ENCODE data around the gene TDRD6. TPM values are rescaled to one million over a fixed set of nuclear protein-coding genes. Genes with fewer than 3 reads are reported as not detected.

TDRD6 gene
- total RNA-seq, 2 experiments from 2014 or later: 3.5 to 4.5 TPM

DNA sequence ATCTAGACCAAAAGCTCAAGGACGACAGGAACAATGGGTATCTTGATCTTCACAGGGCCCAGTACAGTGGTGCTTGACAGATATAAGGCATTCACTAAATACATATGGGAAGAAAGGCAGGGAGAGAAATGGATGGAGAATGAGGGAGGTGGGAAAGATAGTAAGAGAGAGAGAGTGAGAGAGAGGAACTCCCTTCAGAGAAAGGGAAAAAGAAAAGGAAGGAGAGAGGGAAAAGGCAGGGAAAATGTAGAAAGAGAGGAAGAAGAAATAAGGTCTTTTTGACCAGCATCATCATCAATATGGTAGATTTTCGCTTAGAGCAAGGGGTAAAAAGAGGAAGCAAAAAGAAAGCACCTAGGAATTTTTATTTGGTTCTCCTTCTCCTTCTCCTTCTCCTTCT lies 58.3 kb downstream of the TDRD6 start:
- no TSS peak for BruUV-seq (replicated peaks)
- no peak for DNase-seq (ENCODE audit: low spot score)
- intact Hi-C loops (cut with micrococcal nuclease; ENCODE audit: unreplicated experiment): no loop called here
- Histone ChIP-seq H3K79me2 (ENCODE audit: insufficient read depth, low read depth, low read length) (no peaks in the 10 kb centered on the region), H3K9me3 (ENCODE audit: low read length) (no peaks in the 10 kb centered on the region), H2AFZ (ENCODE audit: low read length) (no peak overlapping the region), H3K36me3 (ENCODE audit: insufficient read depth, low read length) (no peaks in the 10 kb centered on the region), H3K4me2 (ENCODE audit: low read length) (no peak overlapping the region), H3K4me3 (ENCODE audit: low read depth, low read length, poor library complexity, severe bottlenecking) (no peak overlapping the region), H3K9me2 (ENCODE audit: insufficient read depth, low read length) (no peaks in the 10 kb centered on the region), H3K27ac (ENCODE audit: low read depth, low read length, poor library complexity, severe bottlenecking) (no peak overlapping the region), H3K4me1 (ENCODE audit: insufficient read depth, low read length, poor library complexity, severe bottlenecking) (no peaks in the 10 kb centered on the region), H4K20me1 (ENCODE audit: insufficient read depth, low read length) (no peaks in the 10 kb centered on the region)
- TF ChIP-seq EZH2phosphoT487 (IDR thresholded peaks at IDR 0.05; ENCODE audit: borderline replicate concordance, low read depth, low read length): no peak
- TF ChIP-seq, protein P1, sequence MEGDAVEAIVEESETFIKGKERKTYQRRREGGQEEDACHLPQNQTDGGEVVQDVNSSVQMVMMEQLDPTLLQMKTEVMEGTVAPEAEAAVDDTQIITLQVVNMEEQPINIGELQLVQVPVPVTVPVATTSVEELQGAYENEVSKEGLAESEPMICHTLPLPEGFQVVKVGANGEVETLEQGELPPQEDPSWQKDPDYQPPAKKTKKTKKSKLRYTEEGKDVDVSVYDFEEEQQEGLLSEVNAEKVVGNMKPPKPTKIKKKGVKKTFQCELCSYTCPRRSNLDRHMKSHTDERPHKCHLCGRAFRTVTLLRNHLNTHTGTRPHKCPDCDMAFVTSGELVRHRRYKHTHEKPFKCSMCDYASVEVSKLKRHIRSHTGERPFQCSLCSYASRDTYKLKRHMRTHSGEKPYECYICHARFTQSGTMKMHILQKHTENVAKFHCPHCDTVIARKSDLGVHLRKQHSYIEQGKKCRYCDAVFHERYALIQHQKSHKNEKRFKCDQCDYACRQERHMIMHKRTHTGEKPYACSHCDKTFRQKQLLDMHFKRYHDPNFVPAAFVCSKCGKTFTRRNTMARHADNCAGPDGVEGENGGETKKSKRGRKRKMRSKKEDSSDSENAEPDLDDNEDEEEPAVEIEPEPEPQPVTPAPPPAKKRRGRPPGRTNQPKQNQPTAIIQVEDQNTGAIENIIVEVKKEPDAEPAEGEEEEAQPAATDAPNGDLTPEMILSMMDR (conservative IDR thresholded peaks at IDR 0.05; ENCODE audit: low read length): no peak
- ChIA-PET POLR2A (interaction anchor here (0.6 to 0.7 kb wide), 2 partner anchors 124 to 565 kb away, joined by 3 to 6 read pairs; no protein-coding TSS in a partner anchor), CTCF (ENCODE audit: unreplicated experiment) (no interaction called here)

DNA sequence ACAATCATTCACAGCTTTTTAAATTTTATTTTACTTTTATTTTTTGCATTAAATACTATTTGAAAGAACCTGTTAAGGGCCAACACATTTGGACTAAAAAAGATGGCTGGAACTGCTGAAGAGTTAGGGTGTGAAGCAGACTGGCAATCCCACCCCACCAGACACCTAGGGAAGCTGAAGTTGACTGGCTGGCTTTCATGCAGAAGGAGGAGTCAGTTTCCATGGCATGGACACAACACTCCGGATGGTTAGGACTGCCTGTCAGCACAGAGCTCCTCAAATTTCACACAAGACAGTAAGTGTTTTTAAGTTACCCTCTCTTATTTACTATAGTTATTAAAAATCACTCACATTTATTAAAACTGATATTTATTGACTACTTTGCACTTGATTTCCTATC lies 59.0 kb downstream of the TDRD6 start, which contains the start of gene ANKRD66:
ANKRD66 (plus strand) TSS at position 238 of the 400 bp plus-strand sequence. CDS start 5,016 bp downstream, outside the sequence.
- H2AFZ ChIP-seq (ENCODE audit: low read length): no peak within 1 kb of the TSS
- H3K79me2 ChIP-seq (ENCODE audit: insufficient read depth, low read depth, low read length): no peaks in the 10 kb centered on the region
- intact Hi-C loops (cut with micrococcal nuclease; ENCODE audit: unreplicated experiment): no loop called here
- CTCF ChIA-PET (ENCODE audit: unreplicated experiment): no interaction called here
- H3K27ac ChIP-seq (ENCODE audit: low read depth, low read length, poor library complexity, severe bottlenecking): no peak within 1 kb of the TSS
- H3K4me3 ChIP-seq (ENCODE audit: low read depth, low read length, poor library complexity, severe bottlenecking): no peak within 1 kb of the TSS
- POLR2A ChIA-PET: interaction anchor here (1.0 kb wide), 1 partner anchor 11 kb away, joined by 3 read pairs; the partner anchor contains the start of gene PLA2G7
- no peaks in the 10 kb centered on the region for H4K20me1 ChIP-seq (ENCODE audit: insufficient read depth, low read length)
- no peak for DNase-seq (ENCODE audit: low spot score)
- TF ChIP-seq EZH2phosphoT487 (IDR thresholded peaks at IDR 0.05; ENCODE audit: borderline replicate concordance, low read depth, low read length): no peak
- TF ChIP-seq, protein P1 (conservative IDR thresholded peaks at IDR 0.05; ENCODE audit: low read length): no peak
- H3K4me2 ChIP-seq (ENCODE audit: low read length): no peak within 1 kb of the TSS
- no peaks in the 10 kb centered on the region for H3K9me2 ChIP-seq (ENCODE audit: insufficient read depth, low read length)
- no peaks in the 10 kb centered on the region for H3K36me3 ChIP-seq (ENCODE audit: insufficient read depth, low read length)
- H3K9me3 ChIP-seq (ENCODE audit: low read length): no peaks in the 10 kb centered on the region
- BruUV-seq (replicated peaks): no TSS peak
- H3K4me1 ChIP-seq (ENCODE audit: insufficient read depth, low read length, poor library complexity, severe bottlenecking): no peaks in the 10 kb centered on the region

DNA sequence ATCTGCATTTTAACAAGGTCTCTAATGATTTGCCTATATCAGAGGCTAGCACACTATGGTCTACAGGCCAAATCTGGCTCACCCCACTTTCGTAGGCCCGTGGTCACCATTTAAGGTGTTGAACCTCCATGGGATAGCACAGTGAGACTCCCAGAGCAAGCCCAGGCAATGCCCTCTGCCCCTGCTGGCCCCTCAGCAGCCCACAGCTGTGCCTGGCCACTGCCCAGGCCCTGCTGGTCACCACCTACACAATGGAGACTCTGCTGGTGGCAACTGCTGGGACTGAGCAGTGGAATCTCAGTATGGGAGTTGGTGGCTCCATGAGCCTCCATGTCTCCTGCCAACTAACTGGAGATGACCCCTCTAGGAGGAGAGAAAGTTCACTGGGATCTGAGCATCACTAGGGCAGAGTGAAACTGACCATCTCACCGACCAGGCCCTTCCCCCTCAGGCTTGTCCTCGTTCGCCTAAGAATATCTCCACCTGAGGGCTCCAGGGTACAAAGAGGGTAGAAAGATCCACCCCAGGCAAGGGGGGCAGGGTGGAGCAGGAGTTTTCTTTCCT lies 61.3 kb downstream of the TDRD6 start:
- Histone ChIP-seq H3K9me3 (ENCODE audit: low read length) (no peaks in the 10 kb centered on the region), H3K9me2 (ENCODE audit: insufficient read depth, low read length) (no peaks in the 10 kb centered on the region), H3K4me2 (ENCODE audit: low read length) (no peak overlapping the region), H3K4me1 (ENCODE audit: insufficient read depth, low read length, poor library complexity, severe bottlenecking) (no peaks in the 10 kb centered on the region), H3K4me3 (ENCODE audit: low read depth, low read length, poor library complexity, severe bottlenecking) (no peak overlapping the region), H2AFZ (ENCODE audit: low read length) (no peak overlapping the region), H4K20me1 (ENCODE audit: insufficient read depth, low read length) (no peaks in the 10 kb centered on the region), H3K36me3 (ENCODE audit: insufficient read depth, low read length) (no peaks in the 10 kb centered on the region), H3K79me2 (ENCODE audit: insufficient read depth, low read depth, low read length) (no peaks in the 10 kb centered on the region), H3K27ac (ENCODE audit: low read depth, low read length, poor library complexity, severe bottlenecking) (no peak overlapping the region)
- BruUV-seq (replicated peaks): no TSS peak
- TF ChIP-seq EZH2phosphoT487 (IDR thresholded peaks at IDR 0.05; ENCODE audit: borderline replicate concordance, low read depth, low read length): no peak
- TF ChIP-seq, protein P1 (conservative IDR thresholded peaks at IDR 0.05; ENCODE audit: low read length): no peak
- intact Hi-C loops (cut with micrococcal nuclease; ENCODE audit: unreplicated experiment): no loop called here
- ChIA-PET CTCF (ENCODE audit: unreplicated experiment) (interaction anchor here (0.6 kb wide), 1 partner anchor 689 kb away, joined by 3 read pairs; no protein-coding TSS in a partner anchor), POLR2A (interaction anchor here (0.7 kb wide), 2 partner anchors 35 to 45 kb away, joined by 8 to 10 read pairs; no protein-coding TSS in a partner anchor)
- DNase-seq (ENCODE audit: low spot score): no peak
